ENCODE results near the gene SURF2.

- no peak for TF ChIP-seq CTCF (IDR thresholded peaks at IDR 0.05)
- TF ChIP-seq EP300 (IDR thresholded peaks at IDR 0.05): no peak
- TF ChIP-seq POLR2A (IDR thresholded peaks at IDR 0.05): no peak
Observed at GRCh38 chr9:133344071-133344470, 12.3 kb upstream of the SURF2 start.

Data from upper lobe of left lung (tissue), 4 donors.